Activated CD4-positive, CD25-positive, alpha-beta regulatory T cell treated with anti-CD3 and anti-CD28 coated beads, Interleukin-2, amount 50 U/mL, for 72 hours (primary cell): ENCODE data around the gene POU3F3.
A peak's percentile ranks its signal among the peaks of the same experiment; 100 is the strongest.

Experiments used
- DNase-seq: peaks from one replicate; pipeline ENCODE4 v3.0.0; 2021

POU3F3 gene

DNA sequence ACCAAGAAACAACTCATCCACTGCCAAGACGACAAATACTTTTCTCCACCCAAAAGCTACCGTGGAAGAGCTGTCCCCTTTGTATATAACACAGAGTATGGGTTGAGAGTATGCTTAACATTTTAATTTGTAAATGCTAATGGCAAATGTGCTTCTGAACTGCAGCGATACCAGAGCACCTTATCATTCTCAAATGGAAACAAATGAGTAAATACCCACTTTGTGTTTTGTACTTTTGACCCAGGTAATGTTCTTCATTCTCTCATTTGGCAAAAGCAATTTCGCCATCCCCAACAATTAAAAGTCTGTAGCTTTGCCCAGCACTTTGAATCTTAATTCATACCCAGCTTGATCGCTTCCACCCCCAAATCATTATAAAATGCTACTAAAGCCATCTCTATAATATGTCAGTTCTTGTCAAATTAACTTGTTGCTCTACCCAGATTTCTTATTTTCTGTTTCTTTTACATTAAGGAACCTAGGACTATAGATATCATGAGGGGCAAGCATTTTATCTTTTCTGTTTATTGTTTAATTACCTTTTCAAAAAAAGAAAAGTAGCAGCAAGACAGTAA, 6.2 kb upstream of the POU3F3 start:
- no peak for DNase-seq

- DNase-seq: no peak
Observed at GRCh38 chr2:104848526-104848925, 5.4 kb upstream of the POU3F3 start.

DNA sequence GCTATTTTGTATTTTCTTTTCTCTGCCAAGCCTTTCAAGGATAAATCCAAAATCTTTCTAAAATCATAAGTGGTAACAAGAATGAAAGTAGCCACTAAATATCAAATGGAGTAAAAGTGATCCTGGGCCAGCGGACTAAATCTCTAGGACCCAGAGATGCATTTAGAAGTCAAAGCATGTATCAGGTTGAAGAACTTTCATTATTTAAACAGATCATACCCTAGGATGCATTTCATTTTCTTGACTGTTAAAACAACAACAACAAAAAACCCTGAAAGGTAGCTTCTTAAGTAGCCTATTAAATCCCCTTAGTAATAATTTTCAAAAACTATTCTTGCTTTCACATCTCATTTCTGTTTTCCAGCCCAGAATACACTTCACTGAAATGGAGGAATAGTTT, 4.8 kb upstream of the POU3F3 start:
- no peak for DNase-seq

- DNase-seq: peak; percentile 58
Observed at GRCh38 chr2:104849618-104850141, 4.2 kb upstream of the POU3F3 start.

DNA sequence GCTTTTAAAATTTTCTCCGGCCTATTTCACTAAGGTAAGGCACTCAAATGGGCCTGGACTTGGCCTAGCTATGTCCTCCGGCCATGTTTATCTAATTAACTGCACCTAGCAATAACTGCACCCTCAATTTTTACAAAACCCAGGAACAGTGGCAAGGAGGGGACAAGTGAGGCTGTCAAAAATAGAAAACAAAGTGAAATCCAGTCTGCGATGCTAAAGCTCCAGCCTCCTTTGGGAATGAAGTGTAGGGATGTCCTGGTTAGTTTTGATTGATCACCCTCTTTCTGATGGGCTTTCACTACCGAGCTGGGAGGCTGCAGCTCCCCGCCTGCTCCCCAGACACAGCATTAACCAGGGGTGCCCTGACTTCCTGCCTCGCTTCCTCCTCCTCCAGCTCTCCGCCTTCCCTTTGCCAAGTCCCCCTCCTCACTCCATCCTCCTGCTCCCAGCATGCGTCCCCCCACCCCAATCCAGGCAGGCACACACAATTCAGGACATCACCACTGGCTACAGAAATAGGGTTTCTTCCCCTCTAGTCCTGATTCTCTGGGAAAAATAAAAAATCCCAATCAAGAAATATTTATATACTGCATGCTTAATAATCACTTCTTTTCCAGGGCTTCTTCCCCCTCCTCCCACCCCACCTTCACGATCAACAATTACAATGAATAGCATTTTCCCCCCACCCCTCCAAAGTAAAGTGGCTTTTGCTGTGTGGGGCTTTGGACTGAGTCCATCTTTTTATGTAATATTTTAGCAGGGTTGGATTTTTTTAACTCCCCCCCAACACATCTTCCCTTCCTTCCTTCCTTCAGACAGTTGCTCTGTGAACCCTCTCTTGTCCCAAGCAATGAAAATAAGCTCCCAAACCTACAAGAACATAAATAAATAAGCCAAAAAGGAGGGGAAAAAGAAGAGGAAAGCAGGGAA, 3.3 kb upstream of the POU3F3 start:
- DNase-seq: no peak

DNA sequence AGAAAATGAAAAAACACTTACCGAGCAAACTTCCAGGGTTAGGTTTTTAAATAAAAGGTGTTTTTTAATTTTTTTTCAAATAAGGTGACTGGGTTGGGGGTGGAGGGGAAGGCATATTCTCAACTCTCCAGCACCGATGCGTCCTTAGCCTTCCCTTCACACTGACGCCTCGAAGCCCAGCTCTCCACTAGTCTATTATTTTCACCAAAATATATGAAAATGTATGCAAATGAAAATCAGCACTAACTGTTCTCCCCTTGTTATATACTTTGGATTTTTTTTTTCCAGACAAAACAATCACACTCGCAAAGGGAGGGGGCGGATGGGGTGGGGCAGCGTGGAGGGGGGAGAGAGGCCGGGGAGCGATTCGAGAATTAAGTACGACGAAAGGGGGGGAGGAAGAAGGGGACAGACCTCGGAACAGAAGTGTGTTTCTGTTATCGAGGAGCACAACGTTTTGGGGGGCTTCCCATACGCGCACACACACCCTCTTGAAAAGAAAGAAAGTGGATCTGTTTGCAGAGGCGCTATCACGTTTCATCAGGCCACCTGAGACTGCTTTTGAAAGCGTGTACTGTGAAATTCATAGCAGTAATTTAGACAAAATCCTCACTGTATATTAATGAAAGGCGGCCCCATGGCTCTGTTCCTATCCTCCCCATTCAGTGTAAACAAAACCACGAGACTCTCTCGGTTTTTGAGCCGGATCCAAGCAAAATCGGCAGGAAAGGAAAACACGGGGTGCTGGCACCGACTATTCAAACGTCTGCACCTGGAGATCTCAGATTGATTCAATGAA, 2.4 kb upstream of the POU3F3 start:
- no peak for DNase-seq

DNA sequence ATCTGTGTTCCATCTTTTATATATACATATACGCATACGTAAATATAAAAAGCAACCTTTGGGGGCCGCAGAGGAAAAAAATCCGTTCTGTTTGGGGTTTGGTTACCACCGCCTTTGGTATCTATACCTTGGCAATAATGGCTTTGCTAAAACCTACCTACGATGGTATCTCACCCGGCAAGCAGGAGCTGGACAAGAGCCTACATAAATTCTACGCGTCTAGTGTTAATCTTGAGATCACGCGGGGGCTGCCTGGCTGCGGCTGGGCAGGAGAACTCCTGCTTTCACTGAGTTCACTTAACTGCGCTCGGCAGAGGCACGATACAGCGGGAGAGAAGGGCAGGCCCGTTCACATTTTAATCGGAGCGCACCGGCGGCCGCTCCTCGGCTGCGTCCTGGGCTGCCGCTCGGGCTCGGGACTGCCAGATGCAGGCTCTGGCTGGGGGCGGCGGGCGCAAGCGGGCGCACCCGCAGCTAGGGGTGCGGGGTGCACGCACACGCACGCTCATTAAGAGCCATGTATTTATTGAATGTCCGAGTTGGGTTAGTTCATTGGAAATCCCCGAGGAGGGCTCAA, 1.7 kb upstream of the POU3F3 start:
- DNase-seq: no peak

GRCh38 chr2:104854498-104855220, 744 bp downstream of the POU3F3 start:
- no peak for DNase-seq

GRCh38 chr2:104855221-104856085, 1.5 kb downstream of the POU3F3 start:
- no peak for DNase-seq

DNA sequence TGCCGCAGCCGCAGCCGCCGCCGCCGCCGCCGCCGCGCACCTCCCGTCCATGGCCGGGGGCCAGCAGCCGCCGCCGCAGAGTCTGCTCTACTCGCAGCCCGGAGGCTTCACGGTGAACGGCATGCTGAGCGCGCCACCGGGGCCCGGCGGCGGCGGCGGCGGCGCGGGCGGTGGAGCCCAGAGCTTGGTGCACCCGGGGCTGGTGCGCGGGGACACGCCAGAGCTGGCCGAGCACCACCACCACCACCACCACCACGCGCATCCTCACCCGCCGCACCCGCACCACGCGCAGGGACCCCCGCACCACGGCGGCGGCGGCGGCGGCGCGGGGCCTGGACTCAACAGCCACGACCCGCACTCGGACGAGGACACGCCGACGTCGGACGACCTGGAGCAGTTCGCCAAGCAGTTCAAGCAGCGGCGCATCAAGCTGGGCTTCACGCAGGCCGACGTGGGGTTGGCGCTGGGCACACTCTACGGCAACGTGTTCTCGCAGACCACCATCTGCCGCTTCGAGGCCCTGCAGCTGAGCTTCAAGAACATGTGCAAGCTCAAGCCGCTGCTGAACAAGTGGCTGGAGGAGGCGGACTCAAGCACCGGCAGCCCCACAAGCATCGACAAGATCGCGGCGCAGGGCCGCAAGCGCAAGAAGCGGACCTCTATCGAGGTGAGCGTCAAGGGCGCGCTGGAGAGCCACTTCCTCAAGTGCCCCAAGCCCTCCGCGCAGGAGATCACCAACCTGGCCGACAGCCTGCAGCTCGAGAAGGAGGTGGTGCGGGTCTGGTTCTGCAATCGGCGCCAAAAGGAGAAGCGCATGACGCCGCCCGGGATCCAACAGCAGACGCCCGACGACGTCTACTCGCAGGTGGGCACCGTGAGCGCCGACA, 2.4 kb downstream of the POU3F3 start:
- no peak for DNase-seq

GRCh38 chr2:104856973-104857261, 3.0 kb downstream of the POU3F3 start:
- no peak for DNase-seq

- DNase-seq: no peak
Observed at GRCh38 chr2:104857262-104858005, 3.5 kb downstream of the POU3F3 start.

- DNase-seq: no peak
Observed at GRCh38 chr2:104858006-104858978, 4.4 kb downstream of the POU3F3 start.

- no peak for DNase-seq
Observed at GRCh38 chr2:104859291-104859765, 5.4 kb downstream of the POU3F3 start.

DNA sequence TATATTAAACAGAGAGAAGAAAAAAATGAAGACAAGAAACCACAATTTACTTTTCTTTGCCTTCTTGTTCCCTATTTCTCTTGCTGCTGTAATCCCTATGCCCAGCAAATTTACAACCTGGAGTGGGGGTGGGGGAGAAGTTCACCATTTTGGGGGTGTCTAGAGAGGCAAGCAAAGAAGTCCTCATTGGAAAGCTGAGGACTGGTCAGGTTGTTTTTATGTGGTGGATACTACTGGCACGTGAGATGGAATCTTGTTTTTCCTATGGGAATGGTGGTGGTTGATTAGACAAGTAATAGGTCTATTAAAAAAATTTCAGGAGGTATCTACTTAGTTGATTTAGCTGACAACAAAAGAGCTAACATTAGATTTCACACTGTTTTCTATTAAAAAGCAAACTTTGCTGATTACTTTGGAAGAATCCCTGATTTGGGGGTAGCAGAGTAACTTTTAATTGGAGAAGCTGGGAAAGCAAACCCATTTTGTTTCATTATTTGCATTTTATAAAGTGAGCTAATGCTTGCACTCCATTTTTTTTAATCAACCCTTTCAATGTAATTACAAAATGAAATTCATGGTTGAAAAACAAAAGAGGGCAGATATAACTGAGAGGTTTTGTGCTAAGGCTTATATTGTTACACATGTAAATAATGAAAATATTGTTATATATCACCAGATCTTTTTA, 6.0 kb downstream of the POU3F3 start:
- DNase-seq: no peak

- DNase-seq: no peak
Observed at GRCh38 chr2:104860451-104860790, 6.5 kb downstream of the POU3F3 start.

DNA sequence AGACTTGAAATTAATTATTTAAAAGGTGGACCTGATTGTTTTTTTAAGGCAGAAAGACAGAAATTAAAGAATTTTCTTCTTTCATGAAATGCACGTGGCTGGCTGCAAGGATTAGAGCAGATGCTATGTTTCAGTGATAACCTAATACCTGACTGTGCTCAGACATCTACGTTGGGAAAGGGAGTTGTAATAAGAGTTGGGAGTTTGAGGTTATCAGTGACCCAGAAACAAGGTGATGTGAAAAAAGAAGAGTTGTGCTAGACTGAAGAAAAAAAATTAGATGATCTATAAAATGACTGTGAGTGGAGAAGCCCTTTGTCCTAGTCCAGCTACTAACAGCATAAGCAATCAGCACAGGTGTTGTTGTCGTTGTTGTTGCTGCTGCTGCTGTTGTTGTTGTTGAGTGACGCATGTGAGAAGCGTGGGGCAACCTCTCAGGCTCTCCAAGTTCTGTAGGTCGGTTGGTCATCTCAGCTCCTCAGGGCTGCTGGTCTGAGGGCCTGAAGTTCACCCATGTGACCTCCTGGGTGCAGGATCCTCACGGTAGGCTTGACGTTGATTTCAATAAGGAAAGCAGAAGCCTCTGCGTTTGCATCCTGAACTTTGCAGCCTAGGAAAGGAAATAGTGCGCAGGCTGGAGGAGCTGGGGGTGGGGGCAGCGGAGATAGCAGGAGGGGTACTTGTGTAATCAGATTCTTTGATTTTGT, 7.6 kb downstream of the POU3F3 start:
- no peak for DNase-seq
